GM23338 (cell line): ENCODE measurements around the gene SND1. TPM values are rescaled to one million over a fixed set of nuclear protein-coding genes. Genes with fewer than 3 reads are reported as not detected.

Experiments
- ATAC-seq: fragments of 200-7000 bp; cut with Tn5 transposase; 3 replicates; pipeline ENCODE4 v1.9.1; 2020
- DNase-seq: peaks from one replicate; pipeline ENCODE4 v3.0.0-alpha.2; 2015; ENCODE audit warnings: low spot score
- H2AFZ ChIP-seq: fragments of 200-600 bp; sonication (generic); 2 replicates; pipeline ENCODE4 v1.8.0; 2016; ENCODE audit warnings: antibody characterized with exemption, mild to moderate bottlenecking, moderate library complexity
- H3F3A ChIP-seq: fragments of 200-600 bp; sonication (generic); replicated peaks from 2 replicates; pipeline ENCODE4 v1.8.0; 2017; ENCODE audit warnings: antibody characterized with exemption, mixed run types, low read depth
- H3K27ac ChIP-seq: fragments of 200-600 bp; sonication (generic); 2 replicates; pipeline ENCODE4 v1.6.1; 2016; ENCODE audit warnings: low read depth
- H3K27me3 ChIP-seq: fragments of 200-600 bp; sonication (generic); 2 replicates; pipeline ENCODE4 v1.8.0; 2016; ENCODE audit warnings: mild to moderate bottlenecking, mixed run types, moderate library complexity; ENCODE audit not compliant: insufficient read depth
- H3K36me3 ChIP-seq: fragments of 200-600 bp; sonication (generic); 2 replicates; pipeline ENCODE4 v1.8.0; 2016; ENCODE audit warnings: mild to moderate bottlenecking; ENCODE audit not compliant: insufficient read depth
- H3K4me1 ChIP-seq: fragments of 200-600 bp; sonication (generic); 2 replicates; pipeline ENCODE4 v1.8.0; 2016; ENCODE audit warnings: mild to moderate bottlenecking, moderate library complexity; ENCODE audit not compliant: insufficient read depth
- H3K4me2 ChIP-seq: fragments of 200-600 bp; sonication (generic); 2 replicates; pipeline ENCODE4 v1.7.1; 2017; ENCODE audit warnings: mixed run types
- H3K4me3 ChIP-seq: fragments of 200-600 bp; sonication (generic); 2 replicates; pipeline ENCODE4 v1.6.1; 2016; ENCODE audit warnings: mixed run types
- H3K79me2 ChIP-seq: fragments of 200-600 bp; sonication (generic); replicated peaks from 2 replicates; pipeline ENCODE4 v1.8.0; 2017; ENCODE audit warnings: mild to moderate bottlenecking; ENCODE audit not compliant: insufficient read depth
- H3K9me2 ChIP-seq: fragments of 200-600 bp; sonication (generic); 2 replicates; pipeline ENCODE4 v1.8.0; 2017; ENCODE audit not compliant: insufficient read depth
- H4K20me1 ChIP-seq: fragments of 200-600 bp; sonication (generic); replicated peaks from 2 replicates; pipeline ENCODE4 v1.8.0; 2017; ENCODE audit warnings: mild to moderate bottlenecking; ENCODE audit not compliant: insufficient read depth
- H3K27ac Mint-ChIP-seq: 2 replicates; pipeline ENCODE4 v1.8.0; 2020; ENCODE audit warnings: inconsistent platforms, mild to moderate bottlenecking, moderate library complexity, mixed read lengths
- H3K27me3 Mint-ChIP-seq: 3 replicates; pipeline ENCODE4 v1.8.0; 2022; ENCODE audit warnings: low read depth, mild to moderate bottlenecking, moderate library complexity, mixed read lengths, inconsistent platforms; ENCODE audit not compliant: insufficient read depth, poor library complexity
- H3K36me3 Mint-ChIP-seq: 3 replicates; pipeline ENCODE4 v1.8.0; 2021; ENCODE audit warnings: low read depth, mild to moderate bottlenecking, inconsistent platforms, moderate library complexity, mixed read lengths
- H3K4me1 Mint-ChIP-seq: 3 replicates; pipeline ENCODE4 v1.8.0; 2020; ENCODE audit warnings: mild to moderate bottlenecking, inconsistent platforms, mixed read lengths
- H3K4me3 Mint-ChIP-seq: 3 replicates; pipeline ENCODE4 v1.8.0; 2021; ENCODE audit warnings: moderate library complexity, mild to moderate bottlenecking, inconsistent platforms, mixed read lengths
- H3K9me3 Mint-ChIP-seq: 3 replicates; pipeline ENCODE4 v1.8.0; 2020; ENCODE audit warnings: moderate library complexity, mild to moderate bottlenecking, inconsistent platforms, mixed read lengths
- EZH2phosphoT487 ChIP-seq: fragments of 200-600 bp; sonication (generic); IDR thresholded peaks from one replicate; pipeline ENCODE4 v1.8.1; 2018; ENCODE audit warnings: antibody characterized with exemption; ENCODE audit not compliant: unreplicated experiment
- NANOG ChIP-seq: IDR thresholded peaks from 2 replicates; pipeline ENCODE4 v1.6.1; 2016; ENCODE audit warnings: antibody characterized with exemption, borderline replicate concordance
- POLR2AphosphoS5 ChIP-seq: IDR thresholded peaks from 2 replicates; pipeline ENCODE4 v1.6.1; 2016; ENCODE audit warnings: antibody characterized with exemption, low read depth
- ZNF331 ChIP-seq: fragments of 250-450 bp; sonication (Bioruptor Pico); IDR thresholded peaks from 2 replicates; pipeline ENCODE4 v1.5.0; 2020; ENCODE audit warnings: low read depth, mild to moderate bottlenecking, moderate library complexity
- polyA plus RNA-seq: library from polyadenylated mRNA; unstranded; fragments of >200 nt; fragmentation: Nextera tagmentation; extraction: Ambion mirVana; gene quantifications from 2 replicates; pipeline ENCODE4 v1.2.1, GENCODE V29; 2016
- total RNA-seq: library from RNA; depleted of rRNA; stranded (reverse); fragments of >200 nt; shearing (Covaris generic); gene quantifications from 2 replicates; pipeline ENCODE4 v1.2.3, GENCODE V29; 2014
- TF ChIP-seq, protein P1 (sequence below): fragments of 250-450 bp; sonication (Bioruptor Pico); IDR thresholded peaks from 2 replicates; pipeline ENCODE4 v1.5.0; 2020; ENCODE audit warnings: mild to moderate bottlenecking, moderate library complexity

Gene SND1
- total and polyA plus RNA-seq, 2 experiments from 2014 or later: 107 to 254 TPM

DNA sequence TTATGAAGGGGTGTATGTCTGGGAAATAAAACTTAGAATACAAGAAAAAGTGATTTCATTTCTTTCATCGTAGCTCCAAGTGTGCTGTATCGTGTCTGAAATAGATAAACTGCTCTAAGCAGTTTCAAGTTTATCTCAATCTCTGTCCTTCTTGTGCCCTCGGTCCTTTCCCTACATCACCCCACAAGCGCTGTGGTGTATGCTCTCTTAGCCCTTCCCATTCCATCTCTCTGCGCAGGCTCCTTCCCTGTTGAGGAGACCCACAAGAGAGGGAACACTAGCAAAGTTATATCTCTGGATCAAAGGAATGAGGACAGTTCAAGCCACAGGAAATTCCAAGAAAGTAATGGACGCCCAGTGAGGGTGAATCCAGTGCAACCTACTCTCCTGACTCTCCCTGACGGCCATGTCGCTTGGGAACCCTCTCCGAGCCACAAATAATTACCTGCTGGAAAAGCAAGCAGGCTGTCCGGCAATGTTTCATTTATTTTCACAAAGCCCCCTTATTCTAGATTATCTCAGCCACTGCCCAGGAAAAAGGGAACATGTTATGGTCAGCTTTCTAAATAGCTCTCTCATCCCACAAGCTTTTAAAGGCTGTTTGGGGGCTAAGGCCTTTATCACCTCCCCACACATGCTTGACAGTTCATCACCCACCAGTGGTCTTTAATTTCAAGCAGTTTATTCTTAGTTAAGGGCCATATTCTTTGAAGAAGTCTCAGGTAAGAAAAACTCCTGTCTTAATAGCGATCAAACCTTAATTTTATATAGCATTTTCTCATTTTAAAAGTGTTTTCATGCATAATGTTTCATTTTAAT lies 344.5 kb downstream of the SND1 start (continued):
- TF ChIP-seq, protein P1, sequence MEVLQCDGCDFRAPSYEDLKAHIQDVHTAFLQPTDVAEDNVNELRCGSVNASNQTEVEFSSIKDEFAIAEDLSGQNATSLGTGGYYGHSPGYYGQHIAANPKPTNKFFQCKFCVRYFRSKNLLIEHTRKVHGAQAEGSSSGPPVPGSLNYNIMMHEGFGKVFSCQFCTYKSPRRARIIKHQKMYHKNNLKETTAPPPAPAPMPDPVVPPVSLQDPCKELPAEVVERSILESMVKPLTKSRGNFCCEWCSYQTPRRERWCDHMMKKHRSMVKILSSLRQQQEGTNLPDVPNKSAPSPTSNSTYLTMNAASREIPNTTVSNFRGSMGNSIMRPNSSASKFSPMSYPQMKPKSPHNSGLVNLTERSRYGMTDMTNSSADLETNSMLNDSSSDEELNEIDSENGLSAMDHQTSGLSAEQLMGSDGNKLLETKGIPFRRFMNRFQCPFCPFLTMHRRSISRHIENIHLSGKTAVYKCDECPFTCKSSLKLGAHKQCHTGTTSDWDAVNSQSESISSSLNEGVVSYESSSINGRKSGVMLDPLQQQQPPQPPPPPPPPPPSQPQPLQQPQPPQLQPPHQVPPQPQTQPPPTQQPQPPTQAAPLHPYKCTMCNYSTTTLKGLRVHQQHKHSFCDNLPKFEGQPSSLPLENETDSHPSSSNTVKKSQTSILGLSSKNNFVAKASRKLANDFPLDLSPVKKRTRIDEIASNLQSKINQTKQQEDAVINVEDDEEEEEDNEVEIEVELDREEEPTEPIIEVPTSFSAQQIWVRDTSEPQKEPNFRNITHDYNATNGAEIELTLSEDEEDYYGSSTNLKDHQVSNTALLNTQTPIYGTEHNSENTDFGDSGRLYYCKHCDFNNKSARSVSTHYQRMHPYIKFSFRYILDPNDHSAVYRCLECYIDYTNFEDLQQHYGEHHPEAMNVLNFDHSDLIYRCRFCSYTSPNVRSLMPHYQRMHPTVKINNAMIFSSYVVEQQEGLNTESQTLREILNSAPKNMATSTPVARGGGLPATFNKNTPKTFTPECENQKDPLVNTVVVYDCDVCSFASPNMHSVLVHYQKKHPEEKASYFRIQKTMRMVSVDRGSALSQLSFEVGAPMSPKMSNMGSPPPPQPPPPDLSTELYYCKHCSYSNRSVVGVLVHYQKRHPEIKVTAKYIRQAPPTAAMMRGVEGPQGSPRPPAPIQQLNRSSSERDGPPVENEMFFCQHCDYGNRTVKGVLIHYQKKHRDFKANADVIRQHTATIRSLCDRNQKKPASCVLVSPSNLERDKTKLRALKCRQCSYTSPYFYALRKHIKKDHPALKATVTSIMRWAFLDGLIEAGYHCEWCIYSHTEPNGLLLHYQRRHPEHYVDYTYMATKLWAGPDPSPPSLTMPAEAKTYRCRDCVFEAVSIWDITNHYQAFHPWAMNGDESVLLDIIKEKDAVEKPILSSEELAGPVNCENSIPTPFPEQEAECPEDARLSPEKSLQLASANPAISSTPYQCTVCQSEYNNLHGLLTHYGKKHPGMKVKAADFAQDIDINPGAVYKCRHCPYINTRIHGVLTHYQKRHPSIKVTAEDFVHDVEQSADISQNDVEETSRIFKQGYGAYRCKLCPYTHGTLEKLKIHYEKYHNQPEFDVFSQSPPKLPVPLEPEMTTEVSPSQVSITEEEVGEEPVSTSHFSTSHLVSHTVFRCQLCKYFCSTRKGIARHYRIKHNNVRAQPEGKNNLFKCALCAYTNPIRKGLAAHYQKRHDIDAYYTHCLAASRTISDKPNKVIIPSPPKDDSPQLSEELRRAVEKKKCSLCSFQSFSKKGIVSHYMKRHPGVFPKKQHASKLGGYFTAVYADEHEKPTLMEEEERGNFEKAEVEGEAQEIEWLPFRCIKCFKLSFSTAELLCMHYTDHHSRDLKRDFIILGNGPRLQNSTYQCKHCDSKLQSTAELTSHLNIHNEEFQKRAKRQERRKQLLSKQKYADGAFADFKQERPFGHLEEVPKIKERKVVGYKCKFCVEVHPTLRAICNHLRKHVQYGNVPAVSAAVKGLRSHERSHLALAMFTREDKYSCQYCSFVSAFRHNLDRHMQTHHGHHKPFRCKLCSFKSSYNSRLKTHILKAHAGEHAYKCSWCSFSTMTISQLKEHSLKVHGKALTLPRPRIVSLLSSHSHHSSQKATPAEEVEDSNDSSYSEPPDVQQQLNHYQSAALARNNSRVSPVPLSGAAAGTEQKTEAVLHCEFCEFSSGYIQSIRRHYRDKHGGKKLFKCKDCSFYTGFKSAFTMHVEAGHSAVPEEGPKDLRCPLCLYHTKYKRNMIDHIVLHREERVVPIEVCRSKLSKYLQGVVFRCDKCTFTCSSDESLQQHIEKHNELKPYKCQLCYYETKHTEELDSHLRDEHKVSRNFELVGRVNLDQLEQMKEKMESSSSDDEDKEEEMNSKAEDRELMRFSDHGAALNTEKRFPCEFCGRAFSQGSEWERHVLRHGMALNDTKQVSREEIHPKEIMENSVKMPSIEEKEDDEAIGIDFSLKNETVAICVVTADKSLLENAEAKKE (CRISPR knock-in tag): no peak
- no peak for TF ChIP-seq EZH2phosphoT487
- TF ChIP-seq POLR2AphosphoS5: no peak

DNA sequence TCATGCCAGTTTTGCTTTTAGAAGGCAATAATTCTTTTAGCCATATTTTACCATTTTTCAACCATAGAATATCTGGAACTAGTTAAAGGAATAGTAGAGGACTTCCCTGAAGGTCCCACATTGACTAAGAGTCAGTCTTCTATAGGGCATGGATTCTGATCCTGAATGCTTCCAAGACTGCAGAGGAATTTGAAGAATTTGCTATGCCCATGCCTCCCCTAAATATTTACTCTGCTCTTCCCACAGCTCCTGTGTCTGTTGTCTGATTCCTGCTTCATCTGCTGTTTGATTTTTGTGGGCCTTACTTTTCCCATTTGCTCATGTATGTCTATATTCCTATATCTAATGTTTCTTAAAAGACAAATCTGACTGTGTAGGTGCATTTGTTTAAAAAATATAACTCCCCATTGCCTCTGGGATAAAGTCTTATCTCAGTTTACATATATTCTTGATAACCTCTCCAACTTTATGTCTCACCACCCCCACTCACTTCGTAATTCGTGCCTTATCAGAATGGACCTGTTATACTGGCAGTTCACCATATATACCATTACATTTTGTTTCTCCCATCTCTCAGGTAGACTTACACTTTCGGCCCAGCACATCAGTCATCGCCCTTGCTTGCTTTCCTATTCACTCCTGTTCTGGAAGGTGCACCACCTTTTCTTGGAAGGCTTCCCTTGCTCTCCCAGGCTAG lies 345.4 kb downstream of the SND1 start:
- no peak overlapping the region for H3K27ac Mint-ChIP-seq
- H3K9me2 ChIP-seq: peaks cover 6% of the 10 kb centered on the region; the same call in 1 of the 2 replicates
- H4K20me1 ChIP-seq: peaks cover 13% of the 10 kb centered on the region
- 0 out of 2 replicates have a peak overlapping the region, but pooled peaks have one; percentile 13 for H3K4me2 ChIP-seq
- DNase-seq (peak; percentile 62), ATAC-seq (peak; percentile 70)
- no peak overlapping the region for H3K4me3 Mint-ChIP-seq
- peaks cover 17% of the 10 kb centered on the region for H3K4me1 ChIP-seq
- no peaks in the 10 kb centered on the region for H3F3A ChIP-seq
- H3K27ac ChIP-seq: no peak overlapping the region
- no peak overlapping the region for H3K4me3 ChIP-seq
- H3K36me3 Mint-ChIP-seq: peaks cover 7% of the 10 kb centered on the region
- H3K36me3 ChIP-seq: no peaks in the 10 kb centered on the region; the same call in 1 of the 2 replicates
- H3K4me1 Mint-ChIP-seq: peaks cover 42% of the 10 kb centered on the region
- H3K27me3 Mint-ChIP-seq: peaks cover 2% of the 10 kb centered on the region
- peaks cover 13% of the 10 kb centered on the region for H3K79me2 ChIP-seq
- TF ChIP-seq, protein P1 (CRISPR knock-in tag): 0 out of 2 replicates have a peak, but pooled peaks have one; percentile 29
- no peak for TF ChIP-seq NANOG
- no peak for TF ChIP-seq ZNF331 (CRISPR knock-in tag)
- no peak overlapping the region for H2AFZ ChIP-seq
- no peaks in the 10 kb centered on the region for H3K9me3 Mint-ChIP-seq
- no peaks in the 10 kb centered on the region for H3K27me3 ChIP-seq
